Activated naive CD8-positive, alpha-beta T cell treated with anti-CD3 and anti-CD28 coated beads, Interleukin-2, amount 50 U/mL, for 16 hours (primary cell): ENCODE results near the gene DDA1.

Experiments
- DNase-seq: peaks from one replicate; pipeline ENCODE4 v3.0.0-alpha.2; 2020; ENCODE audit warnings: low read depth, low spot score

The DDA1 gene

DNA sequence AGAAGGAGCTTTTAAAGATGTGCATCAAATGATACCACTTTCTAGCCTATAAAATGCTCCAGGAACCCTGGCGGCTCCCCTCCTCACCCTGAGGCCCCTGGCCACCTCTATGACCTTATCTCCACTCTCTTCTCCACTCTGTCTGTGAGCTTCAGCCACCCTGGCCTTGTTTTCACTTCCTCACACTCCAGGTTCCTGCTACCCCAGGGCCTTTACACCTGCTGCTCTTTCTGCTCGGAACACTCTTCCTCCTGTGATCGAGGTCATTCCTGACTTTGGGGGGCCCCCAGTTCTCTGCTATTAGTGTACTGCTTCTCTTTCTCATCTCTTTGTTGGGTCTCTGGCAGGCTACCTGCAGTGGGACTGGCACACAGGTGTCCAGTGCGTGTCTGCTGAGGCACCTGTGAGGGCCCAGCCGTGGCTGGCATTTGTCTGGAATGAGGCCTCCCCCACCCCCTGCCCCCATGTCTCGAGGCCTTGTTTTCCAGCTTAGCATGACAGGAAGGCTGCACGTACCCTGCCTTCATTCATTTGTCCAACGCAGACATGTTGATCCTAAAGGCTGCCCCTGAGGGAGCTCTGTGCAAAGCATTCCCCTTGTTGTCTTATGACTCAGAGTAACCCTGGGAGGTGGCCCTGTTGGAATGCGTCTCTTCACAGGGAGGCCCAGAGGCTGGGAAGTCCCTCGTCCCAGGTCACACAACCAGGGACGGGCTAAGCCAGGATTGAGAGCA, 2.3 kb downstream of the DDA1 start:
- DNase-seq, result no peak

DNA sequence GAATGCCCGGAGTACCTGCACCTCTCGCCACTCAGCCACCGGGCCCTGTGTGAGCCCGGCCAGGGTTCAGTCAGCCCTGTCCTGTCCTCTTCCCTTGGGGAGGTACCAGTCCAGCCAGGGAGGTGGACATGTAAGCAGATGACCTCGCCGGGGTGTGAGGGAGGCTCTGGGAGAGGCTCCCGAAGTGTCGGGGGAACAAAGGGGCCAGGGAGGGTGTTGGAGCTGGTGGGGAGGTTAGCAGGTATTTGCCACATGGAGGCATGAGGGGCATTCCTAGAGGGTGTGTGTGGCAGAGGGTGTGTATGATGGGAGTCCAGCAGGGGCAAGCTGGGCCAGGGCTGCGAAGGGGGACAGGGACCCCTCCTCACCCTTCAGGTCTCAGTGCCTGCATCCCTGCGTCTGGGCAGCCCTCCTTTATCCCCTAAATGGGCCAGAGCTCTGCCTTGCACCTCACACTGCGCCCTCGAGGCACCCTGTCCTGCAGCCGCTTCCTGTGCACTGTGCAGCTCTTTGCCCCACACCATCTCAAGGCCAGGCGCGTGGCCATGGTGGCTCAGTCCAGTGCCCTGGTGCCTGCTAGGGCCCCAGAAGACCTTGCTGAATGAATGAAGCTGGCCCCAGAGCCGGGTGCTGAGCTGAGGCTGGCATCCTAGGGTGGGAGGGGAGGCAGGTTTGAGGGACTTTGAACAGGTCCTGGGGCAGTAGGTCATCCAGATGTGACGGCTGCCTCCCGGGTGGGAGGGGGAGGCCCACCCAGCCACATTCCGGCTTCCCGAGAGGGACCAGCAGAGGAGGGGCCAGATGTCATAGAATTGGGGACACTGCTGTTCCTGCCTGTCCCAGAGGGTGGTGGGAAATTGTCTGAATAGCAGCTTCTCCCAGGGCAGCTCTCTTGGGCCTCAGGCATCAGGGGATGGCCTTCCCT, 3.1 kb downstream of the DDA1 start:
- no peak for DNase-seq

DNA sequence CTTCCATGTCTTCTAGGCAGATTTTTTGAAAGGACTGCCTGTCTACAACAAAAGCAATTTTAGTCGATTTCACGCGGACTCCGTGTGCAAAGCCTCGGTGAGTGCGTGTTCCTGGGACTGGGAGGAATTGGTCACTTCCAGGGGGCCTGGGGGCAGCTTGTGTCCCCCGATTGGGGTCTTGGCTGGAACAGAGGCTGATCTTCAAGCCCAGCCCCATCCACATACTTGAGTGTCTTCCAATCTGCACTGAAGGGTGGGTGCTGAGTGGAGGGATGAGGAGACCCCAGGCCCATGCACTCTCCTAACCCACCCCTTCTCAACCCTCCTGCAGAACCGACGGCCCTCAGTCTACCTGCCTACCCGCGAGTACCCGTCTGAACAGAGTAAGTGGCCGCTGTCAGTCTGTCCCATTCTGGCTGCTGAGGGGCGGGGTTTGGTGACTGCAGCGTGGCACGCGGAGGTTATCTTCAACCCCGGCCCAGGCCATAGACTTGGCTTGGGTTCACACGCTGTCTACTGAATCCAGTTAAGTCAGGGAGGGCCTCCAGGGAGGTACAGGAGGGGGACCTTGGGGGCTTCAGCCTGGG, 4.7 kb downstream of the DDA1 start:
- no peak for DNase-seq

DNA sequence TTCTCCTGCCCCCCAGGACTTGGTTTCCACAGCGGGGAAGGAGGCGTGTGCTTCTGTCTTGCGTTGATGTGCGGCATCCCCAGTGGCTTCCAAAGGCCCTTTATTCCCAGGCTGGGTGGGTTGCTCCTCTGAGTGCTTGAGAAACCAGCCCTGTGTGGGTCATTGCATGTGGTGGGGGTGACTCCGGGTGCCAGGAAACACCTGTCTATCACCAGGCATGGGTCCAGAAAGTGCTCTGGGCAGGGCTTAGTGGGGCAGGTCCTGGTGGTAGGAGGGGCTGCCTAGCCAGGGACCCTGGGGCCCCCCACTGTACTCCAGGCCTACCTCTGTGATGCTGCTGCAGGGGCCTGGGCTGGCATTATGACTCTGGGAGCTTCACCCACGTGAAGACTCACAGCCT, 9.6 kb downstream of the DDA1 start:
- no peak for DNase-seq

DNA sequence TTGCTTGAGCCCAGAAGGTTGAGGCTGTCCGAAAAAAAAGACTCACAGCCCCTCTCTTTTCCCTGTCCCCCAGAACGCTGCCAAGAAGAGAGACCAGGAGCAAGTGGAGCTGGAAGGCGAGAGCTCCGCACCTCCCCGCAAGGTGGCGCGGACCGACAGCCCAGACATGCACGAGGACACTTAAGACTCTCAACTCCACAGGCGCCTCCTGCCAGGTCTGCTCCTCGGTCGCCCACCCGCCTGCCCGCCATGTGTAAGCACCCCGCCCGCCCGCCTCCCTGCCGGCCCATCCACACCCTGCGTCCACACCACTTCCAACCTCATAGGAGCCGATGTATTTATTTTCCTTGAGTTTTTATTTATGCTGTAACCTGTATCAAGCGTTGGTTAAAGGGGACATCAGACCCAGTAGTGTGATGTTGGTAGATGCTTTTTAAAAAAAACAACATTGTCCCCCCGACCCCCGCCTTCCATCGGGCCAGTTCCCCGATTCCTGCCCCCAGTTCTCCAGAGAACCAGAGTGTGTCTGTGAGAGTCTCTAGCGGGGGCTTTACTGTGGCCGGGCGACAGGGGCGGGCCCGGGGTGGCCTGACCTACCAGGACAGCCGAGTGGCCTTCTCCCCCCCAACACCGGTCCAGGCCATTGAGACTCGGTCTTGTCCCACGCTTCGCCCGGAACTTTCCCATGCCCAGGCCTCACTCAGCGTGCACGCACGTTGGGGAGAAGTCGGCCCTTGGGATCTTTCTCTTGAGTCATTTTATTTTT, 10.3 kb downstream of the DDA1 start:
- DNase-seq, result no peak

DNA sequence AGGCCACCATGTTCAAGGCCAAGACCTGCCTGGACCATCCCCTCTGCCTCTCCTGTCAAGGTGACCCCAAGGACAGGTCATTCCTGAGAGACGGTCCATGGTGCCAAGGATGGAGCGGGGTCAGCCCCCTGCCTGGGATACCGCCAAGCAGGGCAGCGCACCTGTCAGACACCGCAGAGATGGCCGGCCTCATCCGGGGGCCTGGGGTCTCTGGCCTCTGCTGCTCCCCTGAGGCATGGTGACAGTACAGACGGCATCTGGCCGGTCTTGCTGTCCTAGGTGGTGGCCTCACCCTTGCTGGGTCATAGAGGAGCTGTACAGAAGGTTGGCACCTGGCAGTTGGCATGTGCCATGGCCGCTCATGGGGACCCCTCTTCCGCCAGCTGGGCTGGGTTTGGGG, 11.1 kb downstream of the DDA1 start:
- DNase-seq, result no peak

DNA sequence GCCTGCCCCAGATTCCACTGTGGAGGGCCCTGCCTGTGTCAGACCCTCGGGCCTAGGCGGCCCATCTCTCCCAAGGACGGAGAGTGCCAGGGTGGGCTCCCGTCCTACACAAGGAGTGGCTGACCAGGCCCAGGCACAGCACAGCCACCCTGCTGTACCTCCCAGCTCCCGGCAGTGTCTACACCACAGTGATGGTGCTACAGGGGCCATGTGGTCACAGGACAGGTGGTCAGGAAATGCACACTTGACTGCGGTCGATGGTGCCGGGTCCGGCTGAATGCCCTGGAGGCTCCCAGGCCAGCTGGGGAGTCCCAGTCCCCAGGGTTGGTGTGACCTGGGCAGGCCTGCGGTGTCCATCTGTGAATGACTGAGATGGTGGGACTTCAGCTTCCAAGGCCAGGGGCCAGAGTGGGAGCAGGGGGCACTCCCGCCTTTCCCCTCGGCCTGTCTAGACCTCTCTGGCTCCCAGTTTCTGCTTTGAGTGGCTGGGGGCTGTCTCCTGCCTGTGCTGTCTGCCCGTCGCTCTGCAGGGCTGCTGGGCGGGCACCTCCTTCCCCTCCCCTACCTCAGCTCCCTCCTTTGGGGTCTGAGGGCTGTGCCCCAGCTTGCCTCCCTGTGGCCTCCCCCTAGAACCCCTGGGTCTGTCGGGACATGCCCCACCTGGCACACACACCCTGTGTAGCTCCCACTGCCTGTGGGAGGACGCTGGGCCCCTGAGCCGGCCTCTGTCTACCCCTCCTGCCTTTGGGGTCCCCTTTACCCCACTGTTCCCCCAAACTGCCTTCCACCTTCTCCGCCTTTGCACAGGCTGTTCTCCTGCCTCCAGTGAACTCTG, 12.5 kb downstream of the DDA1 start:
- no peak for DNase-seq

DNA sequence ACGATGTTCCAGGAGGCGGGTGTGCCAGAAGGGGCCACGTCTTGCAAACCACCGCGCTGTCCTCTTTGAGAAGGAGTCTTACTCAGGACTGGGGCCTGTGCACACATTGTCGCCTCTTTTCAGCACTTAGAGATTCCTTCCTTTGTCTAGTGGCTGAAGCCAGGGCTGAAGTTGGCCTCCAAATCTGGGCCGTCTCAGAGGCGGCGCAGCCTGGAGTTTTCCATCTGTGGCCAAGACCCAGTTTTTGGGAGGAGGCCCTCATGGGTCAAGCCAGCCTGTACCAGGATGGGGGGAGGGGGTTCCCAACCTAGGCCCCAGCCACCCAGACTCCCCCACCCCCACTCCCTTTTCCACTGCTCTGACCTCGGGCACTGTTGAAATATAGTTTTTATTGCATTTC, 13.5 kb downstream of the DDA1 start:
- DNase-seq, result no peak

DNA sequence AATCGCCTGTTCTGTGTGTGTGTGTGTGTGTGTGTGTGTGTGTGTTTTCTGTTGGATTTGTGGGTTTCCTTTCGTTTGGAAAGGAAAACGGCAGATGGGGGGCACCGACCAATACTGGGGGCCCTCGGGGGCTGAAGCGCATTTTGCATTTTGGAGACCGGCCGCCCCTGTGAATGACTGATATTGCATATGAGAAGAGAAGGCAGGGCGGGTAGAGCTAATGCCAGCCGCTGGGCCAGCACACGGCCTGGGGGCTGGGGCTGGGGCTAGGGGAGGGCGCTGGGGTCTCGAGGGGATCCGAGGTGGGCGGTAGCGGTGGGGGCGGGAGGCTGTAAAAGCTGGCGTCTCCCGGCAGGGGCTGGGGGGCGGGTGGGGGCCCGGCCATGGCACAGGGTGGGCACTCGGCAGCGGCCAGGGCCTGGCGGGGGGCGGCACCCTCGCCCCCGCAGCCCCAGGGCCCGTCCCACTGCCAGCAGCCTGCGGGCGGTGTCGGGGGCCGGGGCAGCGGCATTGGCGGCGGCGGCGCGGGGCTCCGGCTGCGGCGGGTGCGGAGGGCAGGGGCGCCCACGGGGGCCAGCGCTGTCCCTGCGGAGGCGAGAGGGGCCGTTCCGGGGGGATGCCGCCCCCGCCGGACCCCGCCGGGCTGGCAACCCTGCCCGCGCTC, 14.1 kb downstream of the DDA1 start:
- DNase-seq, result no peak

DNA sequence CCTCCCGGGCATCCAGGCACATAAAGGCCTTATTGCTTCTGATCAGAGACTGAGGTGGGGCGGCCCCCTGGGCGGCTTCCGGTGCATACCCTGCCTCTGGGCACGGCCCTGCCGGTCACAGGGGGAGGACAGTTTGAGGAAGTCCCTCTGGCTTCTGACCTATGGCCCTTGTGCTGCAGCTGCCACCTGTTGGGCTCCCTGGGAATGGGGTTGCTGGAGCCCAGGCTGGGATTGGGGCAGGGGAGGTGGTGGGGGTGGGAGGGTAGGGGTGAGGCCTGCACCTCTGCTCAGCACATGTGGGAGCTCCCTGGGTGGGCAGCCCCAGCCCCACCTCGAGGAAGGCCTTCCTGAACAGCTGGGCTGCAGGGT, 14.6 kb downstream of the DDA1 start:
- DNase-seq, result no peak

DNA sequence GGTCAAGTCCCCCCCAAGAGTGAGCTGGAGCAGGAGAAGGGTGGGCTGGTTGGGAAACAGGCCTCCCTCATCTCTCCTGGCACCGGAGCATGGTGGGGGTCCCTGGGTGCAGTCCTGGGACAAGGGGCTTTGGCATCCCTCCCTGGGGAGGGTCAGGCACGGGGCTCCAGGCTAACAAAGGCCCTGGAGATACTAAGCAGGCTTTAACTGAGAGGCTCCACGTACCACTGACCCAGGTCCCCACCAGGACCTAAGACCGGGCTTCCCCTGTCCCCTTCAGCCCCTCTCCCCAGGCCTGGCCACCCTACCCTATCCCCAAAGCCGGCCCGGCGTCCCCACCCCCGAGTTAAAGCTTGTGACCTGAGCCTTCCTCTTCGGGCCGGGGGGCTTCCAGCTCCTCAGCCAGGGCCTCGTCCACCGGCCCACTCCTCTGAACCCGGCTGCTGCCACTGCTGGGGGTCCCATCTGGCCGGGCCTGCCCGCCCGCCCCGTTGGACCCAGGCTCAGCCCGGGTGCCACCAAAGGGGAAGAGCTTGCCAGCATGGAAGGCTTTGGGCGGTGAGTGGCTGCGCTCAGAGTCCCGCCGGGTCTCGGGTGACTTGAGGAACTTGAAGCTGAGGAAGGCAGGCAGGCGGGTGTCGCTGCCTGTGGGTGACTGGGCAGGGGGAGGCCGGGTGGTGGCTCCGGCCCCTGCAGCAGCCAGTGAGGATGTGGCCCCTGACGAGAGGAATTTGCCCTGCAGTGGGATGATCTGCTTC, 15.2 kb downstream of the DDA1 start:
- no peak for DNase-seq

DNA sequence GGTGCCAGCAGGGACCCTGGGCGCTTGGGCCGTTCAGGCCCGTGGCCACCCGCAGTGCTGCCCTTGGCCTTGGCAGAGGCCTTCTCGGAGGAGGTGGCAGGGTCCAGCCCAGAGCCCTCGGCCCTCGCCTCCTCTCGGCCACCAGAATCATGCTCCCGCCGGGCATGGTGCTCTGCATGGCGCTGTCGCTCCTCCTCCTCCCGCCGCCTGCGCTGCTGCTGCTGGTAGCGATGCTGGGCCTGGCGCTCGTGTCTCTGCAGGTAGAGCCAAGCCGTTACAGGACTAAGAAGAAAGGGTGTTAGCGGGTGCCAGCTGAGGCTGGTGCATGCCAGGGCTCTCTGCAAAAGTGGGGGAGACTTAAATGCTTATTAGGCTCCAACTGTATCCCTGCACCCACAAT, 15.8 kb downstream of the DDA1 start:
- no peak for DNase-seq

DNA sequence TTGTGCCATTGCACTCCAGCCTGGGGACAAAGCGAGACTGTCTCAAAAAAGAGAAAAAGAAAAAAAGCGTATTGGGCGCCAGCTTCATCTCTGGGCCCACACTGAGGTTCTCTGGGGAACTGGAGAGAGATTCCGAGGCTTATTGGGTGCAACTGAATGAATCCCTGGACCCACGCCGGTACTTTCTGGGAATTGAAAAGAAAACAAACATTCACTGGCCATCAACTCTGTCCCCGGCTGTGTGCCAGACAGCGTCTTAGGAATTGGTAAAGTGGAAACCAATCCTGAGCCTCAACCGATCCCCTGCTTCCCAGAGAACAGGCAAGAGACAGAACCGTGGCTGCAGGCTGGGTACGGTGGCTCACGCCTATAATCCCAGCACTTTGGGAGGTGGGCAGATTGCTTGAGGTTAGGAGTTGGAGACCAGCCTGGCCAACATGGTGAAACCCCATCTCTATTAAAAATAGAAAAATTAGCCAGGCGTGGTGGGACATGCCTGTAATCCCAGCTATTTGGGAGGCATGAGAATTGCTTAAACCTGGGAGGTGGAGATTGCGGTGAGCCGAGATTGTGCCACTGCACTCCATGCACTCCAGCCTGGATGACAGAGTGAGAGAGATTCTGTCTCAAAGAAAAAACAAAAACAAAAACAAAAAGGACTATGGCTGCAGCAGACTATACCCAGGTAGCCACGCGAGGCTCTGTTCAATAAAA, 16.7 kb downstream of the DDA1 start:
- DNase-seq, result no peak

DNA sequence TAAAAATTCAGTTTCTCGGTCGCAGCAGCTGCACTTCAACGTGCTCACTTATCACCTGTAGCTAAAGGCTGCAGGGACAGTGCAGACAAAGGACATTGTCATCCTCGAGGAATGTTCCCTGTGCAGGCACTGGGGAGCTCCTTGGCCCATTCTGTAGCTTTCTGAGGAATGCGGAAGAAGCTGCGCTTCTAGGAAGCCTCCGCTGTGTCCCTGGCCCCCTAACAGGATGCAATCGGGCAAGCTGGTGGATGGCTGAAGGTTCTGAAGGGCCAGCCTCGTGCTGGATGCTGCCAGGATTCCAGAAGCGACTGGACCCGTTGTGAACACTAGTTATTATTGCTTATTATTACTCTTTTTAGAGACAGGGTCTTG, 17.2 kb downstream of the DDA1 start:
- DNase-seq, result no peak

DNA sequence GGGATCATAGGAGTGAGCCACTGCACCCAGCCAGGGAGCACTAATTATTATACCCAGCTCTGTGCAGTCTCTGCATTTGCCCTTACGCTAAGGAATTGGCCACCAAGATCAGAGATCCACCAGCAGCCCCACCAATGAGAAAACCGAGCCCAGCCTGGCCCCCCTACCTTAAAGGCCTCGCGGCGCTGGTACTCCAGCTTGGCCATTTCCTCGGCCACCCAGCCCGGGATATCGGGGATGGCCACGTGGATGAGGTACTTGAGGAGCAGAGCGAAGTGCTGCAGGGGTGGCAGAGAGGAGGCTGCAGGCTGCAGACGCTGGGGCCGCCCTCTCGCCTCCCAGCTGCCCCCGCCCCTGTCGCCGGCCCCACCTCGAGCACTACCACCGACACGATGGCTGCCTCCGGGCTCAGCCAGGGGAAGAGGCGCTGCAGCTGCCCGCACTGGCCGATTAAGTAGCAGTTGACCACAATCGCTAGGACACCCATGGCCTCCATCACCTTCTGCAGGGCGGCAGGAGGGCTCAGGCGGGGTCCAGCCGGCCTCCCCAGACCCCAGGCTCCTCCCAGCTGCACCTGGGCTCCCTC, 17.8 kb downstream of the DDA1 start:
- DNase-seq, result no peak

DNA sequence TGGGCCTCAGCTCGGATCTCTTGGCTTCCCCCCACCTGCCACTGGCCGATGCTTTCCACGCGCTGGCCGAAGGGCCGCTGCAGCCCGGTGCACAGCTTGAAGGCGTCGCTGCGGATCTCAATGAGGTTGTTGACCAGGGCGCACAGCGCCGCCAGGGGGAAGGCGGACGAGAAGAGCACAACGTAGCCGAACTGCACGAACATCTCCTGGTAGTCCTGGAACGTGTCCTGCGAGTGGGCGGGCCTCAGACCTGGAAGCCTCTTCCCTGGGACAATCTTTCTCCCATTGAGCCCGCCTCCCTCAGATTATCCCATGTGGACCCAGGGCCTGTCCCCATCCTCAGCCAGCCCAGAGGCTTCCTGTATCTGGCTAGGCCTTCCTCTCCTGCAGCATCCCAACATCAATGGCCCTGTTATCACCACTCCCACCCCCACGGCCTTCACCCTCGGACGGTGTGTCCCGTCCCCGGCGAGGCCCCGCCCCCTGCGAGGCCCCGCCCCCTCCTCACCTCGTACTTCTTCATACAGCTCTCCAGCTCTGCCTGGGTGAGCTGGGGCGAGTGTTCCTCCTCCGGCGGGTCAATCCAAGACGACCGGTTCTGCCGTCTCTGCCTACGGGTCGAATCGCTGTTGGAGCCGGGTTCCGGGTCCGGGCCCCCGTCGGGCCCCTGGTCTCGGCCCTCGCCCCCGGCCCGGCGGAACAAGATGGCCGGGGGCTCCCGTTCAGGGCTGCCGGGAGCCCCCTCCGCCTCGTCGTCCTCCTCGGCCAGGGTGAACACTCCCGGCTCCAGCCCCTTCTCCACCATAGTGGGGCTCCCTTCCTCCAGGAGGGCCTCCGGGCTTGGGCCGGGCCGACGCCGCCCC, 18.5 kb downstream of the DDA1 start:
- no peak for DNase-seq

DNA sequence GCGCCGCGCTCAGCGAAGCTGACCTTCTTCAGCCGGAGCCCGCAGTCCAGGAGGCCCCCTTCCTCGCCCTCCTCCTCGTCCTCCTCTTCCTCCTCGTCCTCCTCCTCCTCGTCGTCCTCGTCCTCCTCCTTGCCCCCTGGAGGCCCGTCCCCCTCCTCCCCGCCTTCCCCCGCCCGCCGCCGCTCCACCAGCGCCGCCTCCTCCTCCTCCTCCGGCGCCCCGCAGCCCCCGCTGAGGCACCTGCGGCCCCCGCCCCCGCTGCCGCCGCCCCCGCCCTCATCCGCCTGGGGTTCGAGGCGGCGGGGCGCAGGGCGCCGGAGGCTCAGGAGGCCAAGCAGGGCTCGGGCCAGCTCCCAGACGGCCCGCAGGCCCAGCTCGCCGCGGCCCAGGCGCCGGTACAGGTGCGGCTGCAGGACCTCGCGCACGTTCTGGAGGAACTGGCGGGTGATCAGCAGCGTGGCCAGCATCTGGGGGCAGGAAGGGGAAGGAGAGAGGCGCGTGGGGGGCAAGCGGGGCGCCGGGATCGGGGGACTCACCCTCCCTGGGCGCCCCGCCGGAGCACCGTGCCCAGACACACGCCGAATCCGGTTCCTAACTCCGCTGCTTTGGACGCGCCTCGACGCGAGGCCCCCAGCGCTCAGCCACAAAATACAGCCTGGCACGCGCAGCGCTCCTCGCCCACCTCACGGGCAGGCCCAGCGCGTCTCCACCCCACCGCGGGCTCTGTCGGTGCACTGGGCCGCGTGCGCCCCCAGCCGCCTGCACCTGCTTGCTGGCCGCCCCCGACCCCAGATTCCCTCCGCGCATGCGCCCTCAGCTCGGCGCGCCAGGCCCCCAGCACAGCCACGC, 19.4 kb downstream of the DDA1 start:
- no peak for DNase-seq
